Measurements from ENCODE around the gene EEFSEC.

The EEFSEC gene

GRCh38 chr3:128356822-128357221, 203.5 kb downstream of the EEFSEC start:
- DNase-seq = no peak

GRCh38 chr3:128357538-128357937, 204.3 kb downstream of the EEFSEC start:
- DNase-seq = no peak

GRCh38 chr3:128358156-128358895, 205.0 kb downstream of the EEFSEC start:
- DNase-seq = no peak

- DNase-seq = no peak
These were observed 205.9 kb downstream of the EEFSEC start for GRCh38 chr3:128359060-128359664.

GRCh38 chr3:128359846-128360642, 206.8 kb downstream of the EEFSEC start:
- no peak for DNase-seq

GRCh38 chr3:128360705-128361271, 207.5 kb downstream of the EEFSEC start:
- no peak for DNase-seq

- DNase-seq = no peak
These were observed 209.0 kb downstream of the EEFSEC start for GRCh38 chr3:128362026-128362965.

GRCh38 chr3:128364291-128364690, 211.0 kb downstream of the EEFSEC start:
- DNase-seq = no peak

GRCh38 chr3:128364808-128365360, 211.6 kb downstream of the EEFSEC start:
- DNase-seq = no peak

- DNase-seq = no peak
These were observed 212.9 kb downstream of the EEFSEC start for GRCh38 chr3:128366136-128366535.

GRCh38 chr3:128366652-128367051, 213.4 kb downstream of the EEFSEC start:
- no peak for DNase-seq

- no peak for DNase-seq
These were observed 213.9 kb downstream of the EEFSEC start for GRCh38 chr3:128367221-128367620.

GRCh38 chr3:128367761-128368160, 214.5 kb downstream of the EEFSEC start:
- no peak for DNase-seq

- DNase-seq = no peak
These were observed 215.3 kb downstream of the EEFSEC start for GRCh38 chr3:128368626-128369025.

GRCh38 chr3:128369121-128369703, 215.9 kb downstream of the EEFSEC start:
- no peak for DNase-seq

- DNase-seq = no peak
These were observed 216.8 kb downstream of the EEFSEC start for GRCh38 chr3:128369881-128370642.

- no peak for DNase-seq
These were observed 219.0 kb downstream of the EEFSEC start for GRCh38 chr3:128372281-128372680.

- no peak for DNase-seq
These were observed 219.6 kb downstream of the EEFSEC start for GRCh38 chr3:128372707-128373533.

- DNase-seq = no peak
These were observed 221.6 kb downstream of the EEFSEC start for GRCh38 chr3:128374746-128375445.
